ENCODE results near the gene XRCC3.

XRCC3 gene

GRCh38 chr14:103715052-103716000, at the start of gene XRCC3, which contains the start of gene ZFYVE21:
XRCC3 (minus strand) TSS chr14:103715451; CDS start chr14:103711087, 4,364 bp downstream.
ZFYVE21 (plus strand) TSS chr14:103715810; CDS start chr14:103715842, 32 bp downstream.
- FAIRE-seq: peak; percentile 95

GRCh38 chr14:103763730-103764488, 48.7 kb upstream of the XRCC3 start:
- FAIRE-seq: no peak

GRCh38 chr14:103762541-103762940, 47.3 kb upstream of the XRCC3 start:
- FAIRE-seq: no peak

- FAIRE-seq: no peak
Observed at GRCh38 chr14:103762036-103762435, 46.8 kb upstream of the XRCC3 start.

GRCh38 chr14:103758059-103758776, 43.0 kb upstream of the XRCC3 start:
- FAIRE-seq: no peak

- no peak for FAIRE-seq
Observed at GRCh38 chr14:103755060-103755459, 39.8 kb upstream of the XRCC3 start.

GRCh38 chr14:103753774-103754173, 38.5 kb upstream of the XRCC3 start:
- FAIRE-seq: no peak

- no peak for FAIRE-seq
Observed at GRCh38 chr14:103749860-103750259, 34.6 kb upstream of the XRCC3 start.

- FAIRE-seq: no peak
Observed at GRCh38 chr14:103749452-103749851, 34.2 kb upstream of the XRCC3 start.

- no peak for FAIRE-seq
Observed at GRCh38 chr14:103748534-103748857, 33.2 kb upstream of the XRCC3 start.

- FAIRE-seq: no peak
Observed at GRCh38 chr14:103746701-103747100, 31.4 kb upstream of the XRCC3 start.

GRCh38 chr14:103745424-103745823, 30.2 kb upstream of the XRCC3 start:
- no peak for FAIRE-seq

- no peak for FAIRE-seq
Observed at GRCh38 chr14:103744621-103745395, 29.6 kb upstream of the XRCC3 start.

- no peak for FAIRE-seq
Observed at GRCh38 chr14:103743691-103744090, 28.4 kb upstream of the XRCC3 start.

GRCh38 chr14:103742499-103743255, 27.4 kb upstream of the XRCC3 start:
- FAIRE-seq: no peak

- no peak for FAIRE-seq
Observed at GRCh38 chr14:103741876-103742275, 26.6 kb upstream of the XRCC3 start.

GRCh38 chr14:103740991-103741689, 25.9 kb upstream of the XRCC3 start:
- FAIRE-seq: no peak

- no peak for FAIRE-seq
Observed at GRCh38 chr14:103739793-103740501, 24.7 kb upstream of the XRCC3 start.

GRCh38 chr14:103739466-103739792, 24.2 kb upstream of the XRCC3 start:
- no peak for FAIRE-seq

- no peak for FAIRE-seq
Observed at GRCh38 chr14:103738701-103739451, 23.6 kb upstream of the XRCC3 start.

Measured in islet of Langerhans (tissue), 1 donor.